ENCODE results near the gene EME2. TPM values are rescaled to one million over a fixed set of nuclear protein-coding genes. Genes with fewer than 3 reads are reported as not detected.

EME2 gene
- total RNA-seq, 4 donors from 2014 or later = 12.8 to 31.8 (median 22.0) TPM

DNA sequence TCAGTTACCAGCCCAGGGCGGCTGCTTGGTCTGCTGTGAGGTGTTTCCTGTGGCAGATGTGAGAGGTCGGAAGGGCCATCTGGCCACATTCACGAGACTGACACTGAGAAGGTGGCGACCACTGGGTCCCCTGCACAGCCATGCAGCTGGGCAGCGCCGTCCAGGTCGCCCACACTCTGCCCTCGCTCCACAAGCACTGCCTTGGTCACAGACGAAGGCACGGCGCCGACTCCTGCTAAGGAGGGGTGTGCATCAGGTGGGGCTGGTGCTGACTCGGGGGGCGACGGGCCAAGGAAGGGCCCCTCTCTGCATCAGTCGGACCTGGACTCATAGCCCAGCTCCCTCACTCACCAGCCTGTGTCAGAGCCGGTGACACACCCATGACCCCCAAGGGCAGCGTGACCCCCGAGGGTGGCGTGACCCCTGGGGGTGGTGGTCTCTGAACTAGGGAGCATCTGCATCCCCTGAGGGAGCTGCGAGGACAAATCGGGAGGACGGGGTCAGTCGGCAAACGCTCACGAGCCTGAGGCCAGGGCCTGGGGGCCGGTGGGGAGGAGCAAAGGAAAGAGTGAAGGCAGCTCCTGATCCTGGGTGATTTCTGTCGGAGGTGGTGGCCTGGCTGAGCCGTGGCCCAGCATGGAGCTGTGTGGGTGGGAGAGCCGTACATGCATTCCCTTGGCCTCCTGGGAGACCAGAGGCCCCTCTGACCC lies 31.7 kb upstream of the EME2 start:
- 94 to 98% methylated on average over 15 to 24 of the region's 30 CpGs for WGBS, 2 donors
- DNase-seq = no peak
- Histone ChIP-seq H3K4me1 (no peaks in the 10 kb centered on the region), H3K9me3 (no peaks in the 10 kb centered on the region), H3K27ac (no peak overlapping the region), H3K36me3 (peaks cover 13 to 22% of the 10 kb centered on the region in 2 donors), H3K27me3 (no peaks in the 10 kb centered on the region), H3K4me3 (replicated peaks in 1 of 3) (no peak overlapping the region)
- intact Hi-C loops (cut with DNase I) = no loop called here
- TF ChIP-seq POLR2A (IDR thresholded peaks at IDR 0.05) = no peak
- TF ChIP-seq, protein P1, sequence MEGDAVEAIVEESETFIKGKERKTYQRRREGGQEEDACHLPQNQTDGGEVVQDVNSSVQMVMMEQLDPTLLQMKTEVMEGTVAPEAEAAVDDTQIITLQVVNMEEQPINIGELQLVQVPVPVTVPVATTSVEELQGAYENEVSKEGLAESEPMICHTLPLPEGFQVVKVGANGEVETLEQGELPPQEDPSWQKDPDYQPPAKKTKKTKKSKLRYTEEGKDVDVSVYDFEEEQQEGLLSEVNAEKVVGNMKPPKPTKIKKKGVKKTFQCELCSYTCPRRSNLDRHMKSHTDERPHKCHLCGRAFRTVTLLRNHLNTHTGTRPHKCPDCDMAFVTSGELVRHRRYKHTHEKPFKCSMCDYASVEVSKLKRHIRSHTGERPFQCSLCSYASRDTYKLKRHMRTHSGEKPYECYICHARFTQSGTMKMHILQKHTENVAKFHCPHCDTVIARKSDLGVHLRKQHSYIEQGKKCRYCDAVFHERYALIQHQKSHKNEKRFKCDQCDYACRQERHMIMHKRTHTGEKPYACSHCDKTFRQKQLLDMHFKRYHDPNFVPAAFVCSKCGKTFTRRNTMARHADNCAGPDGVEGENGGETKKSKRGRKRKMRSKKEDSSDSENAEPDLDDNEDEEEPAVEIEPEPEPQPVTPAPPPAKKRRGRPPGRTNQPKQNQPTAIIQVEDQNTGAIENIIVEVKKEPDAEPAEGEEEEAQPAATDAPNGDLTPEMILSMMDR (IDR thresholded peaks at IDR 0.05) = no peak

DNA sequence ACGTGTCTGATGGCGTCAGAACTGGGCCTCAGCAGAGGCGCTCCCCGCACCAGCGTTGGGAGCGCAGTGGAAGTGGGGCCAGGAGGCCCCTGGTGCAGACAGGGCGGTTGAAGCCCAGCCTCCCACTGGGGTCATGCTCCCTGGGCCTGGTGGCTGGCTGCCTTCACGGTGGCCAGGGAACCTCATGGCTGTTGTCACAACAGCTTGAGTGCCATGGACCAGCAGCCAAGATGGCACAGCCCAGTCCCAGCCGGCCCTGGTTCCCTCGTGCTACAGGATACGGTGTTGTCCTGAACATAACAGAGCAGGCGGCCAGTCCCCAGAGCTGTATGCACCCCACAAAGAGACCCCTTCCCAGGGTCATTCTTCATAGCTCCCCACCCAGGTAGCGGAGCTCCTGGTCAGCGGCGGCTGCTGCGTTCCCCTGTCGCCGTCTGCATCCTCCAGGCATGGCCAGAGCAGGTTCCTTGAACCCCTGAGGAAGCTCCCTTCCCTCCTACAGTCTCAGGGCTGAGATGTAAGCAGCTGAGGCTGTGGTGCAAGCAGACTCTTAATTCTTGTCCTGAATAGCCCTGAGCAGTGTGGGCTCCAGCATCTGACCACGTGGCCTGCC lies 31.0 kb upstream of the EME2 start:
- Histone ChIP-seq H3K27ac (no peak overlapping the region), H3K27me3 (no peaks in the 10 kb centered on the region), H3K9me3 (no peaks in the 10 kb centered on the region), H3K4me3 (replicated peaks in 1 of 3) (no peak overlapping the region), H3K36me3 (peaks cover 13 to 22% of the 10 kb centered on the region in 2 donors), H3K4me1 (no peaks in the 10 kb centered on the region)
- DNase-seq = no peak
- intact Hi-C loops (cut with DNase I) = no loop called here
- 95 to 96% methylated on average over 10 to 11 of the region's 19 CpGs for WGBS, 2 donors
- TF ChIP-seq POLR2A (IDR thresholded peaks at IDR 0.05) = no peak
- TF ChIP-seq, protein P1 (IDR thresholded peaks at IDR 0.05) = no peak

DNA sequence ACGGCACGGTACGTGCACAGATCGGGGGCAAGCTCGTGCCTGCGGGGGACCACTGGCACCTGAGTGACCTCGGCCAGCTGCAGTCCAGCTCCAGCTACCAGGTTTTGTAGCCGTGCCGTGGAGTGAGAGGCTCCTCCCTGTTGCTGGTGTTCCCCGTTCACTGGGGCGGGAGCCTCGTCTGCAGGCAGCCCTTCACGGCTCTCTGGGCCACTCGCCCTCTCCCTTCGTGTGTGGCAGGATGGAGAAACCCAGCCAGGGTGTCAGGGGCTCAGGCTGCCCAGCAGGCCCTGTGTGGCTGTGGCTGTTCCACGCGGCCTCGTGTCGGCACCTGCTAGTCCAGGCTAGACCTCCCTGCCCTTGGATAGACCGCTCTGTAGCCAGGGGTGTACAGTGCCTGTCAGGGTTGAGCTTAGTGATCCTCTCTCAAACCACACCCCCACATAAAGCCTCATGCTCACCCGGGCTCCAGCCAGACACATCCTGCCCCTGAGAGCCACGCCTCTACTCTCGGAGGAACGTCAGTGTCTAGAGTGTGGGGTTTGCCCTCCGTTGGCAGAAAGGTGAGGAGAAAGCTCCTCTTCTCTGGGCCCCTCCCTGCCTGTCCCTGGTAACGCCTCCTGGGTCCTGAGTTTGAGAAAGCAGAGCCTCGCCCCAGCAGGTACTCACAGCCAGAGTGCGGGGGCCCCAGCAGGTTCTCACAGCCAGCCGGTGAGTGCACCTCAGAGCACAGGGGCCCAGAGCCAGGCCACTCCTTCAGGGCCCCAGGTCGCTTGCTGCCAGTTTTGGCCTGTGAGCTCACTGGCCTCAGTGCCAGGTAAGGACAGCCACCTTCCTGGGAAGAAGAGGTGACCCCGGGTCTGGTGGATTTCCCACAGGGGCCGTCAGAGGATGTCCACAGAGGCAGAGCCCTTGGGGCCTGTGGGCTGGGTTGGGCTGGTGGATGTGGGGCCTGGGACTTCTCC lies 29.0 kb upstream of the EME2 start:
- DNase-seq = no peak
- intact Hi-C loops (cut with DNase I) = no loop called here
- H3K4me1 ChIP-seq = no peaks in the 10 kb centered on the region
- TF ChIP-seq, protein P1 (IDR thresholded peaks at IDR 0.05) = no peak
- no peak for TF ChIP-seq POLR2A (IDR thresholded peaks at IDR 0.05)
- no peak overlapping the region for H3K27ac ChIP-seq
- H3K4me3 ChIP-seq (replicated peaks in 1 of 3) = no peak overlapping the region
- no peaks in the 10 kb centered on the region for H3K9me3 ChIP-seq
- 91% methylated on average over 13 to 23 of the region's 32 CpGs for WGBS, 2 donors
- no peaks in the 10 kb centered on the region for H3K27me3 ChIP-seq
- H3K36me3 ChIP-seq = peaks cover 28 to 40% of the 10 kb centered on the region in 2 donors

DNA sequence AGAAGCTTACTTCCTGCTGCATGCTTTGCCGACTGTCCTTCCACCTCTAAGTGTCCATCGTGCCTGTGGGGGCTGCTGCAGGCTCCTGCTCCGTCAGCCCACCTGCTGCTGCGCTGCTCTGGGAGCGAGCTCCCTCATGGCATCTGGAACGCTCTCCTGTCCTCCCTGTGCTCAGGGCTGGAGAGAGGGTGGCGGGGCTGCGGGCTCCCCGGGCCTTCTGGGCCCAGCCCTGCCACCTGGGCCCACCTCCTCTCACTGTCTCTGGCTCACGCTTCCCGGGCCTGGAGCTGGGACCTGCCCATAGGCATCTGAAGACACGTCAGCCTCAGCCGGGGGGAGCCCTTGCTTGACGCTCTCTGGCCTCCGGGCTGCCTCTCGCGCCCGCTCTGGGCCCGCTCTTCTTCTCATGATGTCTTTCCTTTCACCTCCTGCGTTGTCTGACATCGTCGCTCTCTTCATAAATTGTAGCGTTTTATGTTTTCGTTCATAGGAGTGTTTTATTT lies 28.2 kb upstream of the EME2 start:
- H3K4me3 ChIP-seq (replicated peaks in 1 of 3) = no peak overlapping the region
- H3K27me3 ChIP-seq = no peaks in the 10 kb centered on the region
- no peaks in the 10 kb centered on the region for H3K4me1 ChIP-seq
- DNase-seq = no peak
- WGBS, 2 donors = 92 to 93% methylated on average over 24 of the region's 24 CpGs
- peaks cover 35 to 48% of the 10 kb centered on the region in 2 donors for H3K36me3 ChIP-seq
- H3K27ac ChIP-seq = no peak overlapping the region
- intact Hi-C loops (cut with DNase I) = no loop called here
- TF ChIP-seq POLR2A (IDR thresholded peaks at IDR 0.05) = no peak
- TF ChIP-seq, protein P1 (IDR thresholded peaks at IDR 0.05) = no peak
- H3K9me3 ChIP-seq = no peaks in the 10 kb centered on the region

All from thyroid gland (tissue), 4 donors.